AG04449 (cell line): ENCODE results near the gene KRT1.

Experiments used
- CTCF ChIA-PET: fragments of 350-600 bp; formaldehyde crosslinking; extraction: SDS; loops from one replicate; lab custom pipeline; 2021; ENCODE audit warnings: antibody characterized with exemption; lab: Yijun Ruan, JAX
- POLR2A ChIA-PET: fragments of 400-600, 350-600 bp; formaldehyde crosslinking; extraction: SDS; loops from one replicate; lab custom pipeline; 2020; ENCODE audit warnings: antibody characterized with exemption, inconsistent platforms; lab: Yijun Ruan, JAX
- DNase-seq: peaks from one replicate; pipeline ENCODE4 v3.0.0-alpha.2; 2010; ENCODE audit warnings: low read depth, low spot score
- H3K4me3 ChIP-seq: 2 replicates; pipeline ENCODE4 v1.5.1; 2011; ENCODE audit warnings: low read depth, mild to moderate bottlenecking, control low read depth, low read length
- CTCF ChIP-seq: IDR thresholded peaks from one replicate; pipeline ENCODE4 v1.5.1; 2011; ENCODE audit warnings: mild to moderate bottlenecking, moderate library complexity, low read length, control low read depth, inconsistent platforms; ENCODE audit not compliant: insufficient read depth; ENCODE audit errors: missing control alignments

The KRT1 gene

GRCh38 chr12:52655251-52655650 lies 25.0 kb downstream of the KRT1 start:
- no peak for TF ChIP-seq CTCF
- ChIA-PET CTCF (interaction anchor here (1.3 kb wide), 1 partner anchor 225 kb away, joined by 5 read pairs; no protein-coding TSS in a partner anchor), POLR2A (no interaction called here)
- no peak for DNase-seq
- no peak overlapping the region for H3K4me3 ChIP-seq

- POLR2A ChIA-PET, result no interaction called here
- TF ChIP-seq CTCF, result no peak
- CTCF ChIA-PET, result interaction anchor here (2.0 kb wide), 1 partner anchor 228 kb away, joined by 4 read pairs; no protein-coding TSS in a partner anchor
- DNase-seq, result no peak
- H3K4me3 ChIP-seq, result no peak within 1 kb of the TSS
These were observed 28.4 kb downstream of the KRT1 start, which contains the start of gene KRT2 for GRCh38 chr12:52651726-52652261. Gene KRT2 (minus strand): TSS chr12:52652211. CDS start chr12:52652142, 69 bp downstream.

- CTCF ChIA-PET, result interaction anchor here (2.0 kb wide), 1 partner anchor 229 kb away, joined by 4 read pairs; no protein-coding TSS in a partner anchor
- no peak for TF ChIP-seq CTCF
- no peak for DNase-seq
- H3K4me3 ChIP-seq, result no peak overlapping the region
- POLR2A ChIA-PET, result no interaction called here
These were observed 29.6 kb downstream of the KRT1 start for GRCh38 chr12:52650520-52651081.

GRCh38 chr12:52649066-52649465 lies 31.1 kb downstream of the KRT1 start:
- ChIA-PET POLR2A (no interaction called here), CTCF (no interaction called here)
- H3K4me3 ChIP-seq, result no peak overlapping the region
- TF ChIP-seq CTCF, result no peak
- no peak for DNase-seq

- TF ChIP-seq CTCF, result no peak
- H3K4me3 ChIP-seq, result no peak overlapping the region
- no peak for DNase-seq
- POLR2A ChIA-PET, result no interaction called here
- CTCF ChIA-PET, result interaction anchor here (1.3 kb wide), 1 partner anchor 12 kb away, joined by 3 read pairs; no protein-coding TSS in a partner anchor
These were observed 32.1 kb downstream of the KRT1 start for GRCh38 chr12:52648012-52648550.

GRCh38 chr12:52647601-52648000 lies 32.6 kb downstream of the KRT1 start:
- ChIA-PET CTCF (interaction anchor here (1.3 kb wide), 1 partner anchor 11 kb away, joined by 3 read pairs; no protein-coding TSS in a partner anchor), POLR2A (no interaction called here)
- no peak overlapping the region for H3K4me3 ChIP-seq
- no peak for DNase-seq
- no peak for TF ChIP-seq CTCF
